Tibial nerve (tissue), 4 donors: ENCODE measurements around the gene TMEM132D. TPM values are rescaled to one million over a fixed set of nuclear protein-coding genes. Genes with fewer than 3 reads are reported as not detected.
"Not testable (repeated sequence)": the region's sequence is repeated elsewhere in the genome, so short reads cannot be mapped to it uniquely, and the experiment has no call there.

ENCODE experiments used
- DNase-seq, 2 donors: peaks; one replicate each; pipeline ENCODE4 v3.0.0-alpha.2; 2019; ENCODE audit warnings: low spot score in 2 of 2
- H3K27ac ChIP-seq, 4 donors: fragments of 200-600 bp; sonication (generic) in 3 of 4; one replicate each; pipeline ENCODE4 v1.5.1; 2017 to 2019; ENCODE audit warnings: mild to moderate bottlenecking in 1 of 4
- H3K27me3 ChIP-seq, 2 donors: fragments of 200-600 bp; sonication (generic) in 1 of 2; one replicate each; pipeline versions ENCODE4 v1.5.1 to v1.6.0; 2017 to 2019
- H3K36me3 ChIP-seq, 3 donors: fragments of 200-600 bp; sonication (generic); one replicate each; pipeline ENCODE4 v1.5.1; 2018 to 2019
- H3K4me1 ChIP-seq, 4 donors: fragments of 200-600 bp; sonication (generic) in 3 of 4; one replicate each; pipeline ENCODE4 v1.5.1; 2017 to 2019
- H3K4me3 ChIP-seq, 4 donors: fragments of 200-600 bp; sonication (generic) in 3 of 4; one replicate each; pipeline ENCODE4 v1.5.1; 2017 to 2019; ENCODE audit warnings: mild to moderate bottlenecking in 1 of 4, moderate library complexity in 1 of 4
- H3K9me3 ChIP-seq, 4 donors: fragments of 200-600 bp; sonication (generic) in 3 of 4; one replicate each; pipeline ENCODE4 v1.5.1; 2017 to 2019
- EP300 ChIP-seq, 2 donors: sonication (generic); formaldehyde crosslinking; IDR thresholded peaks; one replicate each; pipeline ENCODE4 v1.6.1; 2017; ENCODE audit warnings: antibody characterized with exemption in 2 of 2, mild to moderate bottlenecking in 1 of 2
- POLR2A ChIP-seq, 2 donors: fragments of 450-650 bp; IDR thresholded peaks; one replicate each; pipeline ENCODE4 v1.6.1; 2017; ENCODE audit warnings: antibody characterized with exemption in 2 of 2, mild to moderate bottlenecking in 2 of 2, moderate library complexity in 2 of 2
- WGBS, 2 donors: methylation state at CpG; one replicate each; pipeline ENCODE4 v1.1.5; 2018; 5-methylcytosine and 5-hydroxymethylcytosine counted together
- total RNA-seq, 4 donors: library from RNA; depleted of rRNA; stranded (reverse); fragments of >200 nt; gene quantifications; one replicate each; pipeline ENCODE4 v1.1.0, GENCODE V29; 2016
- TF ChIP-seq, protein P1 (sequence below), 5 experiments: fragments of 200-600 bp in 3 of 5; fragments of 450-650 bp in 2 of 5; sonication (generic) in 3 of 5; IDR thresholded peaks; one replicate each; pipeline ENCODE4 v1.5.1; 2016 to 2019; ENCODE audit warnings: antibody characterized with exemption in 5 of 5, mild to moderate bottlenecking in 3 of 5, moderate library complexity in 2 of 5

Gene TMEM132D
- total RNA-seq, 4 donors from 2014 or later, result under 0.01 to 0.21 TPM; not detected in 2

DNA sequence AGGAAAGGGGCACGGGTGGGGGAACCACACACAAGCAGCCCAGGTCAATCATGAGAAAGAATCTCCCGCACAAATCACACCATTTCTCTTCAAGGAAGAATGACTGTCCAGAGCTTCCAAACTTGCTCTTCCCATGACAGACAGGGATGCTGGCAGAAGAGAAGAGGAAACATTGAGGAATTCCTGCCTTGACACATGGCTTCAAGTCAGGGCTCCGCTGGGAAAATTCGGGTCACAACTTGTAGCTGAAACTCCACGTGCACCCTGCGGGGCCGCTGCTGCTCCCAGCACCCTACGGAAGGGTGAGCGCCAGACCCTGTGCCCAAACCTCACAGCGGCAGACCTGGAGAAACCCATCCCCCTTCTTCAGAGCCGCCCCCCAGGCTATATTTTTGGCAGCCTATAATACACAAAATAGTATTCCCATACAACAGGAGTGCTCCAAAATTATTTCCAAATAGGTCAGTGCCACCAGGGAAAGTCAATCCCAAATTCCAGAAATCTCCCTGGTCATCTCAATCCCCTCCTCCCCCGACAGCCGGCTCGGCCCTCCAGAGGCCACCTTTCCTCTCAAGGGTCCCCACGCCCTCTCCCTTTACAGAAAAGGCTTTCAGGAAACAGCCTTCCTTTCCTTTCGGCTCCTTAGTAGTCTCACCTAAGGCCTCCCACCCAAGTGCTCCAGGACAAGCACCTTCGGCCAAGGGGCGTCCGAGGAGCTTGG lies 1.3 kb downstream of the TMEM132D start:
- H3K27me3 ChIP-seq, result peaks cover 0 to 9% of the 10 kb centered on the region in 2 donors
- H3K4me3 ChIP-seq, result no peak overlapping the region
- no peak overlapping the region for H3K27ac ChIP-seq
- H3K4me1 ChIP-seq, result peaks cover 0 to 5% (median 0%) of the 10 kb centered on the region in 4 donors
- WGBS, 2 donors, result 5 to 9% methylated on average over 19 of the region's 19 CpGs
- TF ChIP-seq EP300 (IDR thresholded peaks at IDR 0.05) (no peak), POLR2A (IDR thresholded peaks at IDR 0.05) (no peak)
- H3K36me3 ChIP-seq, result no peaks in the 10 kb centered on the region
- no peaks in the 10 kb centered on the region for H3K9me3 ChIP-seq
- DNase-seq, result no peak

DNA sequence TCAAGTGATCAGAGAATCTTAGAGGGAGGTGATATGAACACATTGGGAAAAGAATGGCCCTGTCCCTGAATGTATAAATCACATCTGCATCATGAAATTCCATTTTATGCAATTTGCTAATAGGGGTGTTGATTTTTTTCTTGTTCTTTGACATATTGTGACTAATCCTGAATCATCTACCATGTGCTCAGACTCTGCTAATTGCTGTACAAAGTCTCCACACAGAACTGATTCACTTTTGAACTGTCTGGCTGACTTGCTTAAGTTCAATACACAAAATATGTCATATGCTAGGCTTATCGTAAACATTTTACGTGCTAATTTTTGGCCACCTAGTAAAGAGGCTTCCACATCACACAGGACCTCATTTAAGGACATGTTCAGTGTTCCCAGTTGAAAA lies 2.6 kb downstream of the TMEM132D start:
- Histone ChIP-seq H3K4me1 (peaks cover 0 to 5% (median 0%) of the 10 kb centered on the region in 4 donors), H3K27ac (no peak overlapping the region), H3K9me3 (no peaks in the 10 kb centered on the region), H3K27me3 (peaks cover 0 to 9% of the 10 kb centered on the region in 2 donors), H3K36me3 (no peaks in the 10 kb centered on the region), H3K4me3 (no peak overlapping the region)
- TF ChIP-seq EP300 (IDR thresholded peaks at IDR 0.05), result no peak
- TF ChIP-seq, protein P1, sequence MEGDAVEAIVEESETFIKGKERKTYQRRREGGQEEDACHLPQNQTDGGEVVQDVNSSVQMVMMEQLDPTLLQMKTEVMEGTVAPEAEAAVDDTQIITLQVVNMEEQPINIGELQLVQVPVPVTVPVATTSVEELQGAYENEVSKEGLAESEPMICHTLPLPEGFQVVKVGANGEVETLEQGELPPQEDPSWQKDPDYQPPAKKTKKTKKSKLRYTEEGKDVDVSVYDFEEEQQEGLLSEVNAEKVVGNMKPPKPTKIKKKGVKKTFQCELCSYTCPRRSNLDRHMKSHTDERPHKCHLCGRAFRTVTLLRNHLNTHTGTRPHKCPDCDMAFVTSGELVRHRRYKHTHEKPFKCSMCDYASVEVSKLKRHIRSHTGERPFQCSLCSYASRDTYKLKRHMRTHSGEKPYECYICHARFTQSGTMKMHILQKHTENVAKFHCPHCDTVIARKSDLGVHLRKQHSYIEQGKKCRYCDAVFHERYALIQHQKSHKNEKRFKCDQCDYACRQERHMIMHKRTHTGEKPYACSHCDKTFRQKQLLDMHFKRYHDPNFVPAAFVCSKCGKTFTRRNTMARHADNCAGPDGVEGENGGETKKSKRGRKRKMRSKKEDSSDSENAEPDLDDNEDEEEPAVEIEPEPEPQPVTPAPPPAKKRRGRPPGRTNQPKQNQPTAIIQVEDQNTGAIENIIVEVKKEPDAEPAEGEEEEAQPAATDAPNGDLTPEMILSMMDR (IDR thresholded peaks at IDR 0.05), result no peak
- WGBS, 2 donors, result 81 to 90% methylated on average over 2 of the region's 2 CpGs
- DNase-seq, result no peak

DNA sequence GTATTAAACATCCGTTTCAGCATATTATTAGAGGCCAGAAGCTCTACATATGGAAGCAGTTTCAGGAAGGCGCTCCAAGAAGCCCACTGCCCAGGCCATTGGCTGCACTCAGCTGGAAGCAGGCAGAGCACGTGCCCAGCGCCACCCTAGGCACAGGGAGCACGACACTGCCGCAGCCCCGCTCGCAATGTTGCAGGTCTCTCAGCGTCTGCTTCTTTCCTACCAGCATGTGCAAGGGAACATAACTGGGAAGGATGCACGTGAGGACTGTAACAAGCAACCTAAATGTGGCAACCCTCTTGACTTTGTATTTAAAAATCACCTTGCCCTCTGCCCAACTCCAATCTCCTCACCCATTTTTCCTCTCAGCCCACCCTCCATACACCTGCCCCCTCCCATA lies 3.5 kb downstream of the TMEM132D start:
- TF ChIP-seq POLR2A (IDR thresholded peaks at IDR 0.05), result no peak
- TF ChIP-seq, protein P1 (IDR thresholded peaks at IDR 0.05), result no peak
- no peak for TF ChIP-seq EP300 (IDR thresholded peaks at IDR 0.05)
- H3K4me1 ChIP-seq, result peaks cover 0 to 5% (median 0%) of the 10 kb centered on the region in 4 donors
- 60 to 85% methylated on average over 10 of the region's 10 CpGs for WGBS, 2 donors
- no peak for DNase-seq
- peaks cover 0 to 9% of the 10 kb centered on the region in 2 donors for H3K27me3 ChIP-seq
- H3K4me3 ChIP-seq, result no peak overlapping the region
- H3K9me3 ChIP-seq, result peaks cover 0 to 2% (median 0%) of the 10 kb centered on the region in 4 donors
- H3K36me3 ChIP-seq, result no peaks in the 10 kb centered on the region
- H3K27ac ChIP-seq, result no peak overlapping the region

DNA sequence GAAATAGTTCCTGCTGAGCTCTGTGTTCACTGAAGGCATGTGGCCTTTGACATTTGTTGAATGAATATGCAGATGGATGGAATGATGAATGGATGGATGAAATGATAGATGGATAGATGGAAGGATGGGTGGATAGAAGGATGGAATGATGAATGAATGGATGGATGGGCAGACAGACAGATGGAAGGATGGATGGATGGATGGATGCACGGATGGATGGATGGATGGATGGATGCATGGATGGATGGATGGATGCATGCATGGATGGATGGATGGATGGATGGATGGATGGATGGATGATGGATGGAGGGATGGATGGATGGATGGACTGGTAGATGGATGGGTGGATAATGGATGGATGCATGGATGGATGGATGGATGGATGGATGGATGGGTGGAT lies 4.8 kb downstream of the TMEM132D start:
- not testable (repeated sequence) for DNase-seq, H3K9me3 ChIP-seq, H3K27ac ChIP-seq, H3K4me1 ChIP-seq, H3K4me3 ChIP-seq, H3K36me3 ChIP-seq, H3K27me3 ChIP-seq
- 78 to 95% methylated on average over 1 of the region's 1 CpG for WGBS, 2 donors

DNA sequence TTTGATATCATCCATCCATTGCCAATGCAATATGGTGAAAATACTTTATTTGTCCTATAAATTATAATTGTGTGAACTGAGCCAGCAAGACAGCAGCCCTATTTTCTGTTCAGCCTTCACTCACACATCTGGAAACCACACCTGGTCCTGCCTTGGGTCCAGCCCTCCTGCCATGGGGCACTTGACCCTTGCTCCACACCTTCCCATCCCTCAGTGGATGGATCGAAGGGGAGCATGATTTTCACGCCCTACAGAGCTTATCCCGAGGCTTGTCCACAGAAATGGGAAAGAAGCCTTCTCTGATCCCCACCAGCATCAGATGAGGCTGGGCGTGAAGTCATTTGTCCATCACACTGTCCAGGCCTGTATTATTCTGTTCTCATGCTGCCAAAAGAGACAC lies 10.1 kb downstream of the TMEM132D start:
- Histone ChIP-seq H3K4me3 (no peak overlapping the region), H3K27ac (no peak overlapping the region), H3K27me3 (no peaks in the 10 kb centered on the region), H3K9me3 (peaks cover 0 to 8% (median 0%) of the 10 kb centered on the region in 4 donors), H3K4me1 (no peaks in the 10 kb centered on the region), H3K36me3 (no peaks in the 10 kb centered on the region)
- WGBS, 2 donors, result 72 to 86% methylated on average over 4 of the region's 4 CpGs
- no peak for TF ChIP-seq POLR2A (IDR thresholded peaks at IDR 0.05)
- TF ChIP-seq, protein P1 (IDR thresholded peaks at IDR 0.05), result no peak
- TF ChIP-seq EP300 (IDR thresholded peaks at IDR 0.05), result no peak
- DNase-seq, result no peak

DNA sequence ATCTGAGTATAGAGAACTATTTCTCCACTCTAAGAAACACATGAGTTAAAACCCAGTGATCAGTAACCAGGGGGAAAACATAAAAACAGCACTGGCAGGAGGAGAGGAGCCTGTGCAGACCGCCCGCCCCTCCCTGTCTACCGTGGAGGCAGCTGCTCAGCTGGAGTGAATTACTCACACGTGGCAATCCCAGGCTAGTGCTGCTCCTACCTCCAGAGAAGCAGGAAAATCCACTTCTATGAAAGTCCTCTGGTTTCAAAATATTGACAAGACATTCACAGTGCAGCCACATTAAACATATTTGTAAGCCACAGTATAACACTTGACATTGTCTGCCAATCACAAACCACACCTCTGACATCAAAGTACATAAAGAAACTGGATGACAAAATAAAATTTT lies 16.7 kb downstream of the TMEM132D start:
- Histone ChIP-seq H3K27ac (no peak overlapping the region), H3K36me3 (no peaks in the 10 kb centered on the region), H3K4me1 (no peaks in the 10 kb centered on the region), H3K4me3 (no peak overlapping the region), H3K9me3 (no peaks in the 10 kb centered on the region), H3K27me3 (no peaks in the 10 kb centered on the region)
- no peak for DNase-seq
- WGBS, 2 donors, result 22 to 33% methylated on average over 4 of the region's 4 CpGs
- TF ChIP-seq POLR2A (IDR thresholded peaks at IDR 0.05) (no peak), EP300 (IDR thresholded peaks at IDR 0.05) (no peak)
- TF ChIP-seq, protein P1 (IDR thresholded peaks at IDR 0.05), result no peak
